Lower leg skin (tissue), 4 donors: ENCODE results near the gene AGRP. TPM values are rescaled to one million over a fixed set of nuclear protein-coding genes. Genes with fewer than 3 reads are reported as not detected.

Experiments used
- DNase-seq, 2 donors: peaks; one replicate each; pipeline ENCODE4 v3.0.0-alpha.2; 2019; ENCODE audit warnings: low spot score in 2 of 2
- H3K4me3 ChIP-seq: fragments of 200-600 bp; sonication (generic); 2 replicates; pipeline ENCODE4 v1.5.1; 2017; ENCODE audit warnings: mild to moderate bottlenecking, low read depth; ENCODE audit not compliant: poor library complexity, severe bottlenecking
- POLR2A ChIP-seq, 2 donors: fragments of 450-650 bp; IDR thresholded peaks; one replicate each; pipeline ENCODE4 v1.6.1; 2016 to 2017; ENCODE audit warnings: antibody characterized with exemption in 2 of 2, mild to moderate bottlenecking in 1 of 2, moderate library complexity in 1 of 2
- WGBS, 2 donors: methylation state at CpG; one replicate each; pipeline ENCODE4 v1.1.5; 2018; 5-methylcytosine and 5-hydroxymethylcytosine counted together
- intact Hi-C: fragments of 100-400 bp; cut with DNase I; formaldehyde crosslinking; loops from one replicate; pipeline ENCODE4 v1.15.0; 2023; ENCODE audit warnings: low total_unique reads
- total RNA-seq, 4 donors: library from RNA; depleted of rRNA; stranded (reverse); fragments of >200 nt; gene quantifications; one replicate each; pipeline ENCODE4 v1.1.0, GENCODE V29; 2016
- TF ChIP-seq, protein P1 (sequence below), 3 donors: fragments of 450-650 bp; IDR thresholded peaks; one replicate each; pipeline ENCODE4 v1.5.1; 2016; ENCODE audit warnings: antibody characterized with exemption in 3 of 3, mild to moderate bottlenecking in 3 of 3, moderate library complexity in 2 of 3

The AGRP gene
- total RNA-seq: not detected

DNA sequence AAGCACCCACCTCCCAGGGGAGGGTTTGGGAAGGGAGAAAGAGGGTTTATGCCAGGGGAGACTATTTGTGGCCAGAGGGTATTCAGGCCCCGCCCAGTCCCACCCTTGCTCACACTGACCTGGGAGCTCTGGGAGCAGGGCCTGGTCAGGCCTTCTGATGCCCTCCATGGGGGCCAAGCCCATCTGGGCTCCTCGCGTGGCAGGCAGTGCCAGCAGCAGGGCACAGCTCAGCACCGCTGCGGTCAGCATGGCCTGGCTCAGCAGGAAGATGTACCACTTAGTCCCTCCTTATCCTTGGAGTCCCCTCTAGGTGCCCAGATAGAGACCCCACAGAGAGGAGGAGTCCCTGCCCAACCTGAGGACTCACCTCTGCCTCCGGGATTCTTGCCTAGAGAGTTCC is at the start of gene AGRP:
Gene AGRP (minus strand): TSS at position 398 of the 400 bp plus-strand sequence. CDS start 149 bp downstream, at position 249.
- intact Hi-C loops: no loop called here
- DNase-seq: no peak
- no peak within 1 kb of the TSS for H3K4me3 ChIP-seq
- 86 to 94% methylated on average over 2 to 5 of the region's 6 CpGs for WGBS, 2 donors
- no peak for TF ChIP-seq POLR2A (IDR thresholded peaks at IDR 0.05)
- TF ChIP-seq, protein P1, sequence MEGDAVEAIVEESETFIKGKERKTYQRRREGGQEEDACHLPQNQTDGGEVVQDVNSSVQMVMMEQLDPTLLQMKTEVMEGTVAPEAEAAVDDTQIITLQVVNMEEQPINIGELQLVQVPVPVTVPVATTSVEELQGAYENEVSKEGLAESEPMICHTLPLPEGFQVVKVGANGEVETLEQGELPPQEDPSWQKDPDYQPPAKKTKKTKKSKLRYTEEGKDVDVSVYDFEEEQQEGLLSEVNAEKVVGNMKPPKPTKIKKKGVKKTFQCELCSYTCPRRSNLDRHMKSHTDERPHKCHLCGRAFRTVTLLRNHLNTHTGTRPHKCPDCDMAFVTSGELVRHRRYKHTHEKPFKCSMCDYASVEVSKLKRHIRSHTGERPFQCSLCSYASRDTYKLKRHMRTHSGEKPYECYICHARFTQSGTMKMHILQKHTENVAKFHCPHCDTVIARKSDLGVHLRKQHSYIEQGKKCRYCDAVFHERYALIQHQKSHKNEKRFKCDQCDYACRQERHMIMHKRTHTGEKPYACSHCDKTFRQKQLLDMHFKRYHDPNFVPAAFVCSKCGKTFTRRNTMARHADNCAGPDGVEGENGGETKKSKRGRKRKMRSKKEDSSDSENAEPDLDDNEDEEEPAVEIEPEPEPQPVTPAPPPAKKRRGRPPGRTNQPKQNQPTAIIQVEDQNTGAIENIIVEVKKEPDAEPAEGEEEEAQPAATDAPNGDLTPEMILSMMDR (IDR thresholded peaks at IDR 0.05): no peak

- no peak overlapping the region for H3K4me3 ChIP-seq
- intact Hi-C loops: no loop called here
- TF ChIP-seq POLR2A (IDR thresholded peaks at IDR 0.05): no peak
- TF ChIP-seq, protein P1 (IDR thresholded peaks at IDR 0.05): no peak
- DNase-seq: peak in 1 of 2 donors; percentile 83
- WGBS, 2 donors: 75 to 81% methylated on average over 4 of the region's 4 CpGs
These were observed 47.9 kb upstream of the AGRP start for GRCh38 chr16:67531247-67531646.

GRCh38 chr16:67530013-67530939 is 46.9 kb upstream of the AGRP start:
- WGBS, 2 donors: 3 to 4% methylated on average over 27 to 35 of the region's 48 CpGs
- intact Hi-C loops: no loop called here
- H3K4me3 ChIP-seq: peak overlapping the region; percentile 89
- TF ChIP-seq, protein P1 (IDR thresholded peaks at IDR 0.05): no peak
- peak in 1 of 2 donors; percentile 9 for TF ChIP-seq POLR2A (IDR thresholded peaks at IDR 0.05)
- DNase-seq: peak; percentile 47 to 95

GRCh38 chr16:67529582-67530012 is 46.2 kb upstream of the AGRP start:
- intact Hi-C loops: no loop called here
- TF ChIP-seq, protein P1 (IDR thresholded peaks at IDR 0.05): no peak
- TF ChIP-seq POLR2A (IDR thresholded peaks at IDR 0.05): no peak
- peak overlapping the region; percentile 89 for H3K4me3 ChIP-seq
- WGBS, 2 donors: 3 to 9% methylated on average over 15 to 16 of the region's 16 CpGs
- peak in 1 of 2 donors; percentile 85 for DNase-seq

- DNase-seq: peak in 1 of 2 donors; percentile 91
- intact Hi-C loops: no loop called here
- no peak for TF ChIP-seq POLR2A (IDR thresholded peaks at IDR 0.05)
- TF ChIP-seq, protein P1 (IDR thresholded peaks at IDR 0.05): no peak
- 0% methylated on average over 14 to 22 of the region's 65 CpGs for WGBS, 2 donors
- peak overlapping the region; percentile 89 for H3K4me3 ChIP-seq
These were observed 45.7 kb upstream of the AGRP start for GRCh38 chr16:67528870-67529581.
